HG03196 (cell line): ENCODE data around the gene SEMA4G.

Experiments
- ATAC-seq: cut with Tn5 transposase; IDR thresholded peaks from one replicate; pipeline ENCODE4 v1.9.1; 2021; ENCODE audit not compliant: unreplicated experiment

Gene SEMA4G

GRCh38 chr10:101005869-101006567 lies 36.7 kb downstream of the SEMA4G start:
- ATAC-seq = no peak

DNA sequence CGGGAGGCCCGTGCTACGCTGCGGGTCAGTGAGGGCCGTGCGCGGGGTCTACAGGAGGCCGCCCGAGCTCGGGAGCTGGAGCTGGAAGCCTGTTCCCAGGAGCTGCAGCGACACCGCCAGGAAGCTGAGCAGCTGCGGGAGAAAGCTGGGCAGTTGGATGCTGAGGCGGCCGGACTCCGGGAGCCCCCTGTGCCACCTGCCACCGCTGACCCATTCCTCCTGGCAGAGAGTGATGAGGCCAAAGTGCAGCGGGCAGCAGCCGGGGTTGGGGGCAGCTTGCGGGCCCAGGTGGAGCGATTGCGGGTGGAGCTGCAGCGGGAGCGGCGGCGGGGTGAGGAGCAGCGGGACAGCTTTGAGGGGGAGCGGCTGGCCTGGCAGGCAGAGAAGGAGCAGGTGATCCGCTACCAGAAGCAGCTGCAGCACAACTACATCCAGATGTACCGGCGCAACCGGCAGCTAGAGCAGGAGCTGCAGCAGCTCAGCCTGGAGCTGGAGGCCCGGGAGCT lies 37.3 kb downstream of the SEMA4G start:
- no peak for ATAC-seq

- no peak for ATAC-seq
Measured at GRCh38 chr10:101007099-101007711, 37.9 kb downstream of the SEMA4G start.

DNA sequence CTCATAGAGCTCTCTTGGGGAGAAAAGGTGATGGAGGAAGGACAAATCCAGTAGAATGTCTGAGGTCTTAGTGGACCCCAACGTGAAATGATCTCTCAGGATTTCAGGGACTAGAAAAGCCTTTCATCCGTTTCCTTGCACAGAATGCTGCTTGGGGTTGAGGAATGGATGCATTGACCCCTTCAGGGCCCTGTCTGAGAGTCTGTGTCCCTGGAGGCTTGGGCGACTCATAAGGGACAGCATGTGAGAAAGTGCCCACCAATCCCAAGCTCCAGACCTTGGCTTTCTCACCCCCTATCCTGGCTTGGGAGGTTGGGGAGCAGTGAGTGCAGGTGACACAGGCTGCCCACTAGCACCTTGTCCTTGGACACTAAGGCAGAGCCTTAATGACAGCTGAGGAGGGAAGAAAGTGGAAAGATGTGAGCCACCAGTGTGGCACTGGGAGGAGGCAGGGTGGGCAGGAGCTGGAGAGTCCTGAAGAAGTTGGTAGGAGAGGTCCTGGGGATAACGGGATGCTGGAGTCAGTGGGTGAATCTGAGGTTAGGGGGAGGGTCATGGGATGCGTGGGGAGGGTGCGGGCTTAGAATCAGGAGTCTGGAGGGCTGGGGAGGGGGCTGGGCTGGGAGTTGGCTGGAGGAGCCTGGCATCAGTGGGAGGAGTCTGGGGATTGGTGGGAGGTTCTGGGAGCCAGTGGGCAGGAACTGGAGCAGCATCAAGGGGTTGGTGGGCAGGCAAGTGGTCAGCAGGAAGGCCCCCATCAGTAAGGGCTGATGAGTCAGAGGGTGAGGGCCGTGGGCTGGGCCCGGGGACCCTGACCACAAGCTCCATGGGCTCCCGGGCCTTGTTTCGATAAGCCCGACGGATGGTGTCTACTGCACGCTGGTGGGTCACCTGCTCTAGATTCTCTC lies 38.9 kb downstream of the SEMA4G start:
- ATAC-seq = no peak

- ATAC-seq = no peak
Measured at GRCh38 chr10:101008823-101009423, 39.6 kb downstream of the SEMA4G start.

DNA sequence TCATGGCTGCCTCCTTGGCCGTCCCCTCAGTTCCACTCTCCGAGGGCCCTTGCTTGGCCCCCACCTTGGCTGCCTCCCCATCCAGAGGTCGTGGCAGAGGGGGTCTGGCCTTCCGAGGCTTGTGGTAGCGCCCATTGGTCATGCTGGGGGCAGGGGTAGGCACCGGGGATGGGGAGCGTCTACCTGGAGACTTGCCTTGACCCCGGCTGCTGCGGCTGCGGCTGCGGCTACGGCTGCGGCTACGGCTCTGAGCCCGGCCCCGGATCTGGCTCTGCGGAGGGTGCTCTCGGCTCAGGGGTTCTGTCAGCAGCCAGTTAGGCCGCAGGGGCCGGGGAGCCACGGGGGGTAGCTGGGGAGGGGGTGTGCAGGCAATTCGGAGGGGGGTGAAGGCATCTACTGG lies 41.0 kb downstream of the SEMA4G start:
- ATAC-seq = no peak

GRCh38 chr10:101011517-101012423 lies 42.5 kb downstream of the SEMA4G start:
- ATAC-seq = no peak

GRCh38 chr10:101012525-101013364 lies 43.4 kb downstream of the SEMA4G start:
- peak; percentile 59 for ATAC-seq

GRCh38 chr10:101013365-101013825 lies 44.1 kb downstream of the SEMA4G start:
- ATAC-seq = no peak

GRCh38 chr10:101014230-101014884 lies 45.1 kb downstream of the SEMA4G start:
- no peak for ATAC-seq

GRCh38 chr10:101014966-101015581 lies 45.8 kb downstream of the SEMA4G start:
- no peak for ATAC-seq

DNA sequence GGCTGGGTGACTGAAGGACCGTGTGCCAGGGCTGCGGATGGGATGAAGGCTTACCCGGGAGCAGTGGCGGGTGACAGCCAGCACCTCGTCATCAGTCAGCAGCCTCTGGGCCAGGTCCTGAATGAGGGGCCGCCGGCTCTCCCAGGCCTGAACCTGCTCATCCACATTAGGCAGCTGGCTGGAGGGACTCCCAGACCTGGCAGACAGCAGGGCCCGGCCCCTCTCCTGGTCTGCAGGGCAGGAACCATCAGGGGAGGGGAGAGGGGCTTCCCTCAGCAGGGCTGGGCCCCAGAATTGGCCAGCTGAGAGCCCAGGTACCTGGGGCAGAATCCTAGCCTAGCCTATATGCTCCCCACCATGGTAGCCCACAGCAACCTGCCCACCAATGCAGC lies 46.3 kb downstream of the SEMA4G start:
- no peak for ATAC-seq

- no peak for ATAC-seq
Measured at GRCh38 chr10:101016814-101017213, 47.5 kb downstream of the SEMA4G start.

GRCh38 chr10:101018118-101018599 lies 48.9 kb downstream of the SEMA4G start:
- no peak for ATAC-seq

DNA sequence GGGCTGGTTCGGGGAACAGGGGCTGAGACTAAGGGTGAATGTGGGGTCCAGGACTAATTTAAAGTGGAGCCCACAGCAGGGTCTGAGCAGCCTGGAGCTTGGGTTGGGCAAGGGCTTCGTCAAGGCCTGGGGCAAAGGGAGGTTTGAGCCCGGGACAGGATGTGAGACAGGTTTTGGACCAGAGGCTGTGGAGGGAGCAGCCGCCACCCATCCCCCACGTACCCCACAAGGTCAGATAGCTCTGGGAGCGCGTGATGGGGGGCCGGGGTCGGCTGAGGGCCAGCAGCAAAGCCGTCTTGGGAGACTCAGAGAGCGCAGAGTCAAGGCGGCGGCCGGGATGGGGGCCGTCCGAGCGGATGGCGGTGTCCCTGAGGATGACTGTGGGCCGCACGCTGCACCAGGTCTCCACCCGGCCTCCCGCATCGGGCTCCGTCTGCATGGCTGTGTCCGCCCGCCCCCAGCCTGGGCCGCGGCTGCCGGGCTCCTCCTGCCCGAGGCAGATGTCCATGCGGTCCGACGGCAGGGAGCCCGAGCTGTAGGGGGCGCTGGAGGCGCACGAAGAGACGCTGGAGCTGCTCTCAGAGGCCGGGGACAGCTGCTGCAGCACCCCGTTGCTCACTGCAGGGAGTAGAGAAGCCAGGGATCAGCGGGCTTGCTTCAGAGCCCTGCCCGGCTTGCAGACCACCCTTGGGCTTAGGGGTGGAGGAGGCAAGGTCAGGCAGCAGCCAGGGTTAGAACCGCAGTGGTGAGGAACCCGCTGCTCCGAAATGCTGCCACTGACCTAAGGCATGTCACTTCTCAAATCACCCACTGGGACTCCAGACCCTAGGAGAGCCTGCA lies 49.5 kb downstream of the SEMA4G start:
- no peak for ATAC-seq
